Measurements from ENCODE around the gene USP44.

USP44 gene

DNA sequence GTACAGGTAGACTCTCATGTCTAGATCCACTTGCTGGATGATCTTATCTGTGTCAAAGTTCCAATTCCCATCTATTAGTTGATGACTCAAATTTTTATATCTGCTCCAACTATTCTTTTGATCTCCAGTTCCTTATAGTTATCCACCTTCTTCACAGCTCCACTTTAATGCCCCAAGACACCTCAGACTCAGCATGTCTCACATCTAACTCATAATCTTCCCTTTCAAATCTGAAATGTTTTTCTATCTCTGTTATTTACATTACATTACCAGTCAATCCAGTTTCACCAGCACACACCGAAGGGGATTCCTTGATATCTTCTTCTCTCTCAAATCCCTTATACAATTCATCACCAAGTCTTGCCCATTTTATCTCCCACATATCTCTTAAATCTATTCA lies 81.0 kb downstream of the USP44 start:
- ChIA-PET POLR2A (no interaction called here), CTCF (no interaction called here)
- TF ChIP-seq, protein P1, sequence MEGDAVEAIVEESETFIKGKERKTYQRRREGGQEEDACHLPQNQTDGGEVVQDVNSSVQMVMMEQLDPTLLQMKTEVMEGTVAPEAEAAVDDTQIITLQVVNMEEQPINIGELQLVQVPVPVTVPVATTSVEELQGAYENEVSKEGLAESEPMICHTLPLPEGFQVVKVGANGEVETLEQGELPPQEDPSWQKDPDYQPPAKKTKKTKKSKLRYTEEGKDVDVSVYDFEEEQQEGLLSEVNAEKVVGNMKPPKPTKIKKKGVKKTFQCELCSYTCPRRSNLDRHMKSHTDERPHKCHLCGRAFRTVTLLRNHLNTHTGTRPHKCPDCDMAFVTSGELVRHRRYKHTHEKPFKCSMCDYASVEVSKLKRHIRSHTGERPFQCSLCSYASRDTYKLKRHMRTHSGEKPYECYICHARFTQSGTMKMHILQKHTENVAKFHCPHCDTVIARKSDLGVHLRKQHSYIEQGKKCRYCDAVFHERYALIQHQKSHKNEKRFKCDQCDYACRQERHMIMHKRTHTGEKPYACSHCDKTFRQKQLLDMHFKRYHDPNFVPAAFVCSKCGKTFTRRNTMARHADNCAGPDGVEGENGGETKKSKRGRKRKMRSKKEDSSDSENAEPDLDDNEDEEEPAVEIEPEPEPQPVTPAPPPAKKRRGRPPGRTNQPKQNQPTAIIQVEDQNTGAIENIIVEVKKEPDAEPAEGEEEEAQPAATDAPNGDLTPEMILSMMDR (IDR thresholded peaks at IDR 0.05; ENCODE audit: control extremely low read depth, extremely low read depth, low read depth, missing control alignments), result no peak
- no peak for DNase-seq (ENCODE audit: extremely low spot score)

Data from GM10248 (cell line).